NCI-H128 (cell line): ENCODE measurements around the gene ZNF311.
"Not testable (repeated sequence)": the region's sequence is repeated elsewhere in the genome, so short reads cannot be mapped to it uniquely, and the experiment has no call there.

Experiments used
- DNase-seq: peaks from one replicate; lab custom pipeline; 2025; ENCODE audit not compliant: unreplicated experiment; lab: John Stamatoyannopoulos, UW

Gene ZNF311

GRCh38 chr6:28956331-28956730 lies 48.8 kb downstream of the ZNF311 start:
- no peak for DNase-seq

DNA sequence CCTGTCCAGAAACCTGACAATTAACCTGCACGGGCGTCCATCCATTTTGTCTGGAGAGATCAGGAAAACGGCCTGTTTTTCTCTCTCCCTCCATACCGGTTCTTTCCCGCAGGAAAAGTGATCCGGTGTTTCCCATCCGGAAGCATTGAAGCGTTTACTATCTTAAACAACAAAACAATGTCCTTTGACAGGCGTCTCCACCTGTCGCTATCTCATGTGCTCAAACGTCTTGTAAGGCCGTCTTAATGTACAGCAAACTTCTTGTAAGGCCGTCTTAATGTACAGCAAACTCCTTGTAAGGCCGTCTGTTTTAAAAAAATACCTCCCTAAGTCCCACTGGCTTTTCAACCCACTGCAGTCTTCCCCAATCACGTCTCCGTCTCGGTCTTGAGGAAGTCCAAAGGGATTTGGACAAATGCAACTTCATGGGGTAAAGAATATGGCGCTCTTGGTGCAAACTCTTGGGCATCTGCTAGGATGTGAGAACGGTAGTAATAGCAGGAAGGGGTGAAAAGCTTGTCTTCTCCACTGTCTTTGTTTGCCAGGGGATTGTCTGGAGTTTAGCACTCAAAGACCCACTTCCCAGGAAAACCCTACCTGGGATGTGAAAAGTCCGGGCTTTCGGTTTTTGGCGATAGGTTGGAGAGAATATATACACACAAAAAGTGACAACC lies 51.4 kb downstream of the ZNF311 start:
- DNase-seq = no peak

- DNase-seq = no peak
Observed at GRCh38 chr6:28953039-28953584, 52.0 kb downstream of the ZNF311 start.

DNA sequence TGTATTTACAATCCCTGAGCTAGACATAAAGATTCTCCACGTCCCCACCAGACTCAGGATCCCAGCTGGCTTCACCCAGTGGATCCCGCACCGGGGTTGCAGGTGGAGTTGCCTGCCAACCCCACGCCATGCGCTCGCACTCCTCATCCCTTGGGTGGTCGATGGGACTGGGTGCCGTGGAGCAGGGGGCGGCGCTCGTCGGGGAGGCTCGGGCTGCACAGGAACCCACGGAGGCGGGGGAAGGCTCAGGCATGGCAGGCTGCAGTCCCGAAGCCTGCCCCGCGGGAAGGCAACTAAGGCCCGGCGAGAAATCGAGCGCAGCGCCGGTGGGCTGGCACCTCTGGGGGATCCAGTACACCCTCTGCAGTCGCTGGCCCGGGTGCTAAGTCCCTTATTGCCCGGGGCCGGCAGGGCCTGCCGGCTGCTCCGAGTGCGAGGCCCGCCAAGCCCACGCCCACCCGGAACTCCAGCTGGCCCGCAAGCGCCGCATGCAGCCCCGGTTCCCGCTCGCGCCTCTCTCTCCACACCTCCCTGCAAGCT lies 55.4 kb downstream of the ZNF311 start:
- DNase-seq = not testable (repeated sequence)

DNA sequence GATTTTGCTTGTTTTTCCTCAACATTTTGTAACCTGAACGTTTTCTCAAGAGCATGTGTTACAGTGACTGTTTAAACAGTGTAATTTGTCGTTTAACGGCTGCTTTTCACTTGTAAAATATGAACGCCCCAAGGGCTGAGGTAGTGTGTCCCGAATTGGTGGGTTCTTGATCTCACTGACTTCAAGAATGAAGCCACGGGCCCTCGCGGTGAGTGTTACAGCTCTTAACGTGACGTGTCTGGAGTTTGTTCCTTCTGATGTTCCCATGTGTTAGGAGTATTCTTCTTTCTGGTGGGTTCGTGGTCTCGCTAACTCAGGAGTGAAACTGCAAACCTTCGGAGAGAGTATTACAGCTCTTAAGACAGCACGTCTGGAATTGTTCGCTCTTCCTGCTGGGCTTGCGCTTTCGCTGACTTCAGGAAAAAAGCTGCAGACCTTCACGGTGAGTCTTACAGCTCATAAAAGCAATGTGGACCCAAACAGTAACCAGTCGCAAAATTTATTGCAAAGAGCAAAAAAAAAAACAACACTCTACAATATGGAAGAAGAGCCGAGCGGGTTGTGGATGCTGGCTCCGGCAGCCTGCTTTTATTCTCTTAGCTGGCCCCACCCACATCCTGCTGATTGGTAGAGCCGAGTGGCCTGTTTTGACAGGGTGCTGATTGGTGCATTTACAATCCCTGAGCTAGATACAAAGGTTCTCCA lies 56.2 kb downstream of the ZNF311 start:
- DNase-seq = no peak

DNA sequence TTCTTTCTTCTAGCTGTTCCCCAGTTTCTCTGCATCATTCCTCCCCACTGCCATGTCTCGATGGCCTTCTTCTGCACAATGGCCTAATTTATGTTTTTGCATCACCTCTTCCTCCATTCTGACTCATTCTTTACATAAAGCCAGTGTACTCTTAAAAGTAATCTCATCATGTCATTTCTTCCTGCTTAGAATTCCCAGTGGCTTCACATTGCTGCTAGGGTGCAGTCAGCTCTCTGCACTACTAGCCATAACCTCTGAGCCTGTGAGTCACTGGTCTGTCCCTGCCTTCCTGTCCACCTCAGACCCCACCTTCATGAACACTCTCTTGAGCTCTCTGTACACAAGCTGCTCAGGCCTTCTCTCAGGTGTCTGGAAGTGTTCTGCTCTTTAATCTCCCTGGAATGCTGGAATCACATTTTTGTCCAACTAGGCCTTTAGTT lies 57.3 kb downstream of the ZNF311 start:
- no peak for DNase-seq

DNA sequence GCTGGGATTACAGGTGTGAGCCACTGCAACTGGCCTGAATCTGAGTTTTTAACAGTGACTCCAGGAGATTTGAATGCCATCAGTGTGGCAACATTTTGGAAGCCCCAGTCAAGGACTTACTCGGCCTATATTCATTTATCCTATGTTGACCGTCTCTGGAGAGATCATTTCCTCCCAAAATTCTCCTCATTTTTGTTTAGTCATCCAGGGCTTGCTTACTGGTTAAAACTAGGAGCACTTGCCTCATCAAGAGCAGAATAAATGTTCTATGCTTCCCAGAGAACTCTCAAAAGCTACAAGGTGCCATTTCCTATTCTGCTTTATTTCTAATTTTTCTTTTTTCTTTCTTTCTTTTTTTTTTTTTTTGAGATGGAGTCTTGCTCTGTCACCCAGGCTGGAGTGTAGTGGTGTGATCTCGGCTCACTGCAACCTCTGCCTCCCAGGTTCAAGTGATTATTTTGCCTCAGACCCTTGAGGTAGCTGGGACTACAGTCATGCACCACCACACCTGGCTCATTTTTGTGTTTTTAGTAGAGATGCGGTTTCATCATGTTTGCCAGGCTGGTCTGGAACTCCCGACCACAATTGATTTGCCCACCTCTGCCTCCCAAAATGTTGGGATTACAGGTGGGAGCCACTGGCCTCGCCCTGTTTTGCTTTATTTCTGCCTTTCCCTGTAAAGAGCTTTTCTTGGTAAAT lies 57.9 kb downstream of the ZNF311 start:
- no peak for DNase-seq

DNA sequence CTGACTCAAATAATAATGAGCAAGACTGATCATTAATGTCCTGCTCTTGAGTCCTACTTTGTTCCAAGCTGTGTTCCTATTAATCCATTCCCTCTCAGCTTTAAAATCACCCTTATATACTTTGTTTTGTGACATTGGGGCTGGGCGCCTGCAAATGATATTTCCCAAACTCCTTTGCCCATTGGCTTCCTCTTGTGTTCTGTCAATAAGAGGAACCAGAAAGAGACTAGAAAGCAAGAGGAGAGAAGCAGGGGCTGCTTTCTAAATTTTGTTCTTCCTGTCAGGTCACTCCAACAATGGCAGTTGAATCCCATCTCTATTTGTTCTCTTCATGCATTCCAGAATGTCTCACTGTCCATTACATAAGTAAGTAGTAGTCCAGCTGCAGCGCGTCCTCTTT lies 59.8 kb downstream of the ZNF311 start:
- DNase-seq = no peak
